ENCODE results near the gene AGMAT.

The AGMAT gene

DNA sequence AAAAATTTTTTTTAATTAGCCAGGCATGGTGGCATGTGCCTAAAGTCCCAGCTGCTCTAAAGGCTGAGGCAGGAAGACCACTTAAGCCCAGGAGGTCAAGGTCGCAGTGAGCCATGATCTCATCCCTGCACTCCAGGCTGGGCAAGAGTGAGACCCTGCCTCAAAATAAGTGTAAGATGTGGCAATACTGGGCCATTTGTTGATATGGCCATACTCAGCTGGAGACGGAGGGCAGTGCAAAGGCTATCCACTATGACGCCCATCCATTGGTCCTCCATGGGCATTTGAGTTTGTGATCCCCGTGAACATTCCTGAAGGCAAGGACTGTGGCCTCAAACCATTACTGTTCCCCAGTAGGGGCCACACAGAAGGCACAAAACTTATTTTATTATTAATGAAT, 62.3 kb downstream of the AGMAT start:
- no peak for DNase-seq

Measured in fibroblast of skin of scalp (primary cell).